Peyer's patch (tissue), 4 donors: ENCODE data around the gene SYCE3.

Source experiments
- CTCF ChIP-seq, 6 experiments: fragments of 450-650 bp in 4 of 6; fragments of 200-600 bp in 2 of 6; sonication (generic) in 1 of 6; IDR thresholded peaks; one replicate each; pipeline ENCODE4 v1.5.1; 2017 to 2019; ENCODE audit warnings: antibody characterized with exemption in 6 of 6, mild to moderate bottlenecking in 3 of 6, moderate library complexity in 1 of 6
- POLR2A ChIP-seq, 2 donors: fragments of 450-650 bp; IDR thresholded peaks; one replicate each; pipeline ENCODE4 v1.5.1; 2017; ENCODE audit warnings: antibody characterized with exemption in 2 of 2, mild to moderate bottlenecking in 2 of 2, moderate library complexity in 2 of 2

DNA sequence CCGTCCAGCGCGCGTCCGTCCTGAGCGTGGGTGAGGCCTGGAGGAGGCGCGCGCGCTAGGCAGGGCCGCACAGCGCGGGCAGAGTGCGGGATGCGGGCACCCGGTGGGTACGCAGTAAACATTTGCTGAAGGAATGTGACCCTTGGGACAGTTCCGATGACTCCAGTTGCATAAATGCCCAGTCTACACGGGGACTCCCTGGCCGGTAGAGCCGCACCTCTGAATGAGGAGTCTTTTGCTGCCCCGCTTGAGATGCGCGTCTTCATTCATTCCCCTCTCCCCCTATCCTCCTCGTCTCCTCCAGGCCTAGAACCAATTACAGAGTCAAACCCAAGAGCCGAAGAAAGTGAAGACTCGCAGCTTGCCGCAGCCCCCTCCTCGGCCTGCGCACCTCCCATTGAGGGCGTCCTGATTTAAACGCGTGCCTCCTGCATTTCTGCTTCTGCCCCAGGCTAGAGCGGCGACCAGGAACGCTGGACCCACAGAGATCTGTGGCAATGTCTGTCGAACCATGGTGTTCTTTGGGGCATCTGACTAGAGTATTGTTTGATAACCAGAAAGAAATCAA is 20.7 kb upstream of the SYCE3 start:
- TF ChIP-seq CTCF (IDR thresholded peaks at IDR 0.05) (no peak), POLR2A (IDR thresholded peaks at IDR 0.05) (no peak)
